GM12891 (cell line): ENCODE measurements around the gene PCNX2.
"Not testable (repeated sequence)": the region's sequence is repeated elsewhere in the genome, so short reads cannot be mapped to it uniquely, and the experiment has no call there.

ENCODE experiments used
- DNase-seq: peaks from one replicate; pipeline ENCODE4 v3.0.0; 2011; ENCODE audit warnings: low spot score; ENCODE audit not compliant: insufficient read length
- FAIRE-seq: peaks from 2 replicates; lab custom pipeline; 2011; peaks lifted over from hg19 to GRCh38; lab: Jason Lieb, UNC
- PAX5 ChIP-seq: IDR thresholded peaks from 2 replicates; pipeline ENCODE4 v1.6.1; 2011; ENCODE audit warnings: low read length, moderate library complexity, mild to moderate bottlenecking; ENCODE audit not compliant: insufficient read depth, severe bottlenecking
- POLR2A ChIP-seq: IDR thresholded peaks from 2 replicates; pipeline ENCODE4 v1.6.1; 2011; ENCODE audit warnings: low read depth, low read length, control low read depth
- POLR2AphosphoS5 ChIP-seq: IDR thresholded peaks from 2 replicates; pipeline ENCODE4 v1.6.1; 2011; ENCODE audit warnings: low read depth, low read length, control low read depth
- POU2F2 ChIP-seq: IDR thresholded peaks from 2 replicates; pipeline ENCODE4 v1.6.1; 2011; ENCODE audit warnings: low read depth, mild to moderate bottlenecking, control low read depth, low read length, moderate library complexity
- SPI1 ChIP-seq: IDR thresholded peaks from 2 replicates; pipeline ENCODE4 v1.6.1; 2011; ENCODE audit warnings: low read depth, low read length, control low read depth
- TAF1 ChIP-seq: IDR thresholded peaks from 2 replicates; pipeline ENCODE4 v1.6.1; 2011; ENCODE audit warnings: low read depth, low read length, control low read depth

PCNX2 gene

GRCh38 chr1:233140499-233140898 lies 155.0 kb downstream of the PCNX2 start:
- no peak for TF ChIP-seq TAF1
- FAIRE-seq = no peak
- no peak for DNase-seq

GRCh38 chr1:233138788-233139585 lies 156.5 kb downstream of the PCNX2 start:
- FAIRE-seq (no peak), DNase-seq (no peak)
- TF ChIP-seq SPI1 (no peak), PAX5 (no peak), TAF1 (no peak), POU2F2 (no peak), POLR2AphosphoS5 (no peak), POLR2A (no peak)

GRCh38 chr1:233135833-233136232 lies 159.7 kb downstream of the PCNX2 start:
- FAIRE-seq (no peak), DNase-seq (no peak)
- no peak for TF ChIP-seq TAF1
- no peak for TF ChIP-seq SPI1
- TF ChIP-seq POLR2A = no peak
- TF ChIP-seq POU2F2 = no peak
- TF ChIP-seq PAX5 = no peak
- no peak for TF ChIP-seq POLR2AphosphoS5

- no peak for FAIRE-seq
Observed at GRCh38 chr1:233132445-233132844, 163.1 kb downstream of the PCNX2 start.

GRCh38 chr1:233129031-233129430 lies 166.5 kb downstream of the PCNX2 start:
- not testable (repeated sequence) for FAIRE-seq, DNase-seq

More at GRCh38 chr1:233132445-233132844, 163.1 kb downstream of the PCNX2 start:
- no peak for DNase-seq
- no peak for TF ChIP-seq POLR2AphosphoS5
- TF ChIP-seq SPI1 = peak; percentile 28; the same call in 1 of the 2 replicates

GRCh38 chr1:233127157-233127556 lies 168.4 kb downstream of the PCNX2 start:
- FAIRE-seq (no peak), DNase-seq (no peak)
- TF ChIP-seq POLR2AphosphoS5 = no peak
- TF ChIP-seq SPI1 = no peak
- no peak for TF ChIP-seq PAX5
- TF ChIP-seq TAF1 = no peak
- no peak for TF ChIP-seq POU2F2
- TF ChIP-seq POLR2A = no peak

GRCh38 chr1:233122779-233123178 lies 172.7 kb downstream of the PCNX2 start:
- no peak for FAIRE-seq
- TF ChIP-seq PAX5 (no peak), POU2F2 (no peak), POLR2A (no peak), TAF1 (no peak), SPI1 (no peak), POLR2AphosphoS5 (no peak)

GRCh38 chr1:233121947-233122559 lies 173.5 kb downstream of the PCNX2 start:
- FAIRE-seq (no peak), DNase-seq (no peak)
- TF ChIP-seq PAX5 (no peak), TAF1 (no peak), POU2F2 (no peak), SPI1 (no peak), POLR2A (no peak), POLR2AphosphoS5 (no peak)

More at GRCh38 chr1:233122779-233123178, 172.7 kb downstream of the PCNX2 start:
- no peak for DNase-seq

- FAIRE-seq (no peak), DNase-seq (no peak)
- TF ChIP-seq POU2F2 (no peak), TAF1 (no peak), POLR2A (no peak), SPI1 (no peak), POLR2AphosphoS5 (no peak), PAX5 (no peak)
Observed at GRCh38 chr1:233114860-233115259, 180.7 kb downstream of the PCNX2 start.

- FAIRE-seq = no peak
- TF ChIP-seq POU2F2 = no peak
- no peak for TF ChIP-seq POLR2A
- no peak for TF ChIP-seq TAF1
- no peak for TF ChIP-seq POLR2AphosphoS5
- TF ChIP-seq PAX5 = no peak
- no peak for TF ChIP-seq SPI1
- DNase-seq = no peak
Observed at GRCh38 chr1:233114159-233114558, 181.4 kb downstream of the PCNX2 start.
